AG09319 (cell line): ENCODE data around the gene CDH12.

Experiments
- DNase-seq: peaks from one replicate; pipeline ENCODE4 v3.0.0-alpha.2; 2010; ENCODE audit warnings: low read depth; ENCODE audit errors: extremely low read depth
- CTCF ChIP-seq: IDR thresholded peaks from 2 replicates; pipeline ENCODE4 v1.5.1; 2011; ENCODE audit warnings: low read depth, mild to moderate bottlenecking, inconsistent platforms, low read length, moderate library complexity

CDH12 gene

GRCh38 chr5:22837803-22838202 is 15.3 kb downstream of the CDH12 start:
- TF ChIP-seq CTCF = no peak
- DNase-seq = no peak

GRCh38 chr5:22835686-22836085 is 17.5 kb downstream of the CDH12 start:
- TF ChIP-seq CTCF = no peak
- no peak for DNase-seq

- DNase-seq = no peak
- no peak for TF ChIP-seq CTCF
Measured at GRCh38 chr5:22793463-22793862, 59.7 kb downstream of the CDH12 start.

GRCh38 chr5:22787807-22788206 is 65.3 kb downstream of the CDH12 start:
- TF ChIP-seq CTCF = no peak

GRCh38 chr5:22787398-22787797 is 65.7 kb downstream of the CDH12 start:
- no peak for TF ChIP-seq CTCF
- no peak for DNase-seq

More at GRCh38 chr5:22787807-22788206, 65.3 kb downstream of the CDH12 start:
- no peak for DNase-seq

- no peak for TF ChIP-seq CTCF
- no peak for DNase-seq
Measured at GRCh38 chr5:22780756-22781155, 72.4 kb downstream of the CDH12 start.

GRCh38 chr5:22779499-22779898 is 73.6 kb downstream of the CDH12 start:
- DNase-seq = no peak

More at GRCh38 chr5:22779499-22779898, 73.6 kb downstream of the CDH12 start:
- no peak for TF ChIP-seq CTCF
